GM18511 (cell line): ENCODE data around the gene NEK4.

Source experiments
- ATAC-seq: cut with Tn5 transposase; IDR thresholded peaks from one replicate; pipeline ENCODE4 v1.9.1; 2021; ENCODE audit warnings: mild to moderate bottlenecking, moderate library complexity; ENCODE audit not compliant: unreplicated experiment

Gene NEK4

DNA sequence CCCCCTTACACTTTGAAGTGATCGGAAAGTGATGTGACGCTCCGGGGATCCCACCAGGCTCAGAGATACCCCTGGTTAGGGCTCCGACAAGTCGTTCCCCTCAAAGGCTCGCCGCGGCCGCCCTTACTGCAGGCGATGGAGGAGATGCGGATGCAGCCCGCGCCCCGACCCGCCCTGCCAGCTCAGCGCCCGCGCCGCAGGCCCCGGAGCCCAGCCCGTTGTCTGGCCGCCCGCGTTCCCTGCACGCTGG lies 65.4 kb downstream of the NEK4 start:
- no peak for ATAC-seq

DNA sequence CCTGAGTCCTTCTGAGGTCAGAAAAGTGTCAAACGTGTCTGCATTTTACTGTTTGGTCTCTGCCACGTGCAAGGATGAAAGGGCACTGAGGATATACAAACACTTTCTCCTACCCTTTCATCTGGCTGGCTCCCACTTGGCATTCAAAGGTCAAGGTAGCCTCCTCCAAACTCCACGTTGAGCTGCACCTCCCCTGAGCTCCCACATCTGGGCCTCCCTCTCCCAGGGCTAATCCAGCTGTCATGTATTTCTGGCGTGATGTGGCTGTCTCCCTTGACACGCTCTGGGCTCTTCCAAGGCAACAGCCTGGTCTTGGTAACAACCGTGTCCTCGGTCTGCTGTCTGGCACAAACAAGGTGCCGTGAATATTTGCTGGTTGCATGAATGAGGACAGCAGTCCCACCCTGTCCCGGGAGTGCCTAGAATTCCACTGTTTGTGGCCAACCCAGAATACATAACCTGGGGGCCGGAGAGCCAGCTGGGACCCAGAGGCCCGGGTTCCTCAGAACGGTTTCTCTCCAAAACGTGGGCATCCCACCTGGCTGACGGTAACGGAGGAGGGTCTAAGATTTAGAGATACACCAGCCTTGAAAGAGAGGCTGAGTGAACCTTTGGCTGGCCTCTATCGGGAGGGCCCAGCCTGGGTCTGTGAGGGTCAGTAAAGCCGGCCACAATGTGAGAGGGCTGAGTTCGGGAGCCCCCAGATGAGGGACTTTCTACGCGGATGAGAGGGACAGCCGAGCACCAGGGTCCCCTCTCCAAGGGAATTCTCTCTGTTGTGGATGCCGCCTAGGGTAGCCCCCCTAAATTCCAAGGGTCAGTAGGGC lies 65.9 kb downstream of the NEK4 start:
- peak; percentile 6 for ATAC-seq

DNA sequence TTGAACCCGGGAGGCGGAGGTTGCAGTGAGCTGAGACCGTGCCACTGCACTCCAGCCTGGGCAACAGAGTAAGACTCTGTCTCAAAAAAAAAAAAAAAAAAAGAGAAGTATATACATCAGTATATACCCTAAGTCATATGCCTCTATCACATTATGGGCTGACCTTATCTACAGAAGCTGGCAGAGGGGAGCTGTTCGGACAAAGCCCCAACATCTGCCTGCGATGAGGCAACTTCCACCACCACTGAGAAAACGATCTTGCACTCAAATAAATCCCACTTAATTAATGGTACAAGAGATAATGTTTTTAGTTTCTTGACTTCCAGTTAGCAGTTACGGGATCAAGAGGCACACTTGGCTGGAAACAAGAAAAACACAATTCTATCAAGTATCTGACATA lies 67.4 kb downstream of the NEK4 start:
- no peak for ATAC-seq

DNA sequence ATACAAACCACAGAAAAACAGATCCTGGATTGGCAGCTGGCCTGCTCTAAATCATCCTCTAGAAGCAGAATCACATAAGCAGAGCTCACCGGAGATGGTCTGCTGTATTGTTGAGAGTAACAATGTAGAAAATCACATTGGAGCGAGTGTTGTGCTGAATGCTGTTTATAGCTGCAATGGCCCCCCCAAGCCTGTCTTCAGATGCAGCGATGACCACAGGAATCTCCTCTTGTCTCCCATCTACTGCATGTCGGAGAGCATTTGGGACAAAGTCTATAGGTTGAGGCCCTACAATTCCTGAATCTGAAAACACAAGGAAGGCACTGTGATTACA lies 73.1 kb downstream of the NEK4 start:
- no peak for ATAC-seq

DNA sequence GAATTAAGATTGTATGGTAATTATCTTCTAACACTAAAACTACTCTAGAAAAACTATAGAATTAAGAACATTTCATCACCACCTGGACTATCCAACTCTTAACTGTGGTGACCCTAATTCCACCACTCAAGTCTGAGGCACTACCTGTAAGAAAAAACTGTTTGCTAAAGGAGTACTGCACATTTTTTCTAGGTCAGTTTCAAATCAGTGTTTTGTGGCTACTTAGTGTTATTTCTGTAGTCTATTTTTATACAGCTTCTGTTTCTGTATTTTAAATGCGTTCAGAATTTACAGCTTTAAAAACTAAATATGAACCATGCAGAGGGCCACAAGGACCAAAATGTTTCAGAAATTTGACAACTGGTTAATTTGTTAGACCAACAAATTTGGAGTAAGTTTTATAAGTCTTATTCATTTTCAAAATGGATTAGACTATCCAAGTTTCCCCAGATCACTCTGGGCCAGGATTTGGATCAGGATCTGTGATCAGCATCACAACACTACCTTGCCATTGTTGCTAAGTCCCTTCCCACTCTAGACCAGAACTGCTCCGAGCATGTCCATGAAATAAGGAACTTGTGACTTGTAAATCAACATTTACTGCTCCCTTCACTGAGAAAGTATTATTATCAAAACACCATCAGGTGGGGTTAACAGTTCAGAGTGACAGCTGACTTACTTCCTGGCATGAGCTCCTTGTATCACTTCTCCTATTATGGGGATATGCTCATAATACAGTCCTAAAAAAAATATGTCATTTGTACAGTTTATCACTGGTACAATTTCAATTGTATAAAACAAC lies 73.7 kb downstream of the NEK4 start:
- ATAC-seq, result no peak

DNA sequence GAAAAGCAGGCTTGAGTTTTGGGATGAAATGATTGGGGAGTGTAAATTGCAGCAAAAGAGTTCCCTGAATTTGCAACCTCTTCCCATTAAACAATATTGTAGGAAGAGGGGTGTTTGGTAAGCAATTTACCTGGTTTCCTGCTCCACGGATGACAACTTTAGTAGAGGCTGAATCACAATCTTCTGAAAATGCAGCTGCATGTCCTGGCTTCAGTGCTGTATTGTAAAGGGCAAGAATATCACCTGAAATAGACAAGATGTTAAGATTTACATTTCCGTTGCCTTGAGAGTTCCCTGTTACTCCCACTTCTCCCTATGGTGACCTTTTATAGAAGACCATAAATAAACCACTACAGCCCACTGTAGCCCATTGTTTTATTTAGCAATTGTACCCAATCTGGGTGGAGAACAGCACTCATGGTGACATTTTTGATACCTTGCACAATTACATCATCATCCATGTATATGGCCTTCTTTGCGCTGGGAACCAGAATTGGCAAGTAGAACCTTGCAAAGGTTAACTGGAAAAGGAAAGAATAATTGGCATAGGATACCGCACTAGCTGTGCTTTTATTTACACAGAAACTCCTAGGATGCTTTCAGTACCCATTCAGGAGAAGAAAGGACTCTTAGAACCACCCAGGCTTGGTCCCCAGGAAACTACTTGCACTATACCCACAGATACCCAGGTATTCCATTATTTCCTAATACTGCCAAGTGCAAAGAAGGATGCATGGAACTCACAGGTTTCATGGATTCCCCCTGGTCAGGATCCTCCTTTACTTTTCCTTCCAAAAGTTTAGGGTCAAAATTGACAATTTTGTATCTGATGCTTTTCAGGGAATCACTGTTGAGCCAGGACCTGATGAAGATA lies 74.7 kb downstream of the NEK4 start:
- ATAC-seq, result no peak

DNA sequence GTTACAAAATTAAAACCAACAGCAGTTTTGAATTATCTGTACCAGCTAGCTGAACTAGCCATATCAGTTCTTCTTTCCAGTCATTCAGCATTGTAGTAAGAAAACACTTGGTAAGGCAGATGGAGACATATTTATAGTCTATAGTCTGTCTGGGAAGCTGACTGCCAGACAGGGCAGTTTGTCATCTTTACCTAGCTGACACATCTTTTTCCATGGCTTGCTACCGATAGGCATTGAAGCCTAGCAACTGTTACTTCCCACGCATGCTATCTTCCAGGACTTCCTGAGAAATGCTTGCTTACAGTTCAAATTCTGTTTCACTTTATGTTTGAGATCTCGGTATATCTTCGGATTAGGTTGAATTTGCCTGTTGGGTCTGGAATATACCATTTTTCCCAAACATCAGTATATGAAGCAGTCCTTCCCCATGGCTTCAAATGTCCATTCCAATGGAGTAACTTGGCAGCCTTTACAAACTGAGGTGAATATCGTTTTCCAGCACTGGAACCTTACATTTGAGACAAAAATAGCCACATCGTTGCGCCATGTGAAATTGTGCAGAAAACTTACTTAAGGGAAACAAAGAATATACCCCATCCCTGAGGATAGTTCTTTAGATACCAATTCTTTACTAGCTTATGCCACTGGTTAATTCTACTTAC lies 76.1 kb downstream of the NEK4 start:
- ATAC-seq, result no peak

DNA sequence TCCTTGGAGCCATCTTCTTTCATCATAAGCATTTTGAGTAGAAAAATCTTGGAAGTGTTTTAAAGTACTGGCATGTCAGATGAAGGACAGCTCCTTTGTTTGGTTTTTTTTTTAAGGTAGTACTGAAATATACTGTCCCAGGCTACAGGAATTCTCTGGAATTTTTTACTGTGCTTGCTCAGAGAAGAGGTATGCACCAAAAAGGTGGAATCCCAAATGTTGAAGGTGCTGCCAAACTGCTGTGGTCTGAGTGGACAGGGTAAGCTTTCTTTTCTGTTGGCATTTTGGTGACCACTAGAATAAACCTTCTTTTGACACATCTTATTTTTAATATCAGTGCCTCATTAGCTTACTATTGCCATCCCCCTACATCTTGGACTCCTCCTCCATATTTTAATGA lies 77.7 kb downstream of the NEK4 start:
- no peak for ATAC-seq

DNA sequence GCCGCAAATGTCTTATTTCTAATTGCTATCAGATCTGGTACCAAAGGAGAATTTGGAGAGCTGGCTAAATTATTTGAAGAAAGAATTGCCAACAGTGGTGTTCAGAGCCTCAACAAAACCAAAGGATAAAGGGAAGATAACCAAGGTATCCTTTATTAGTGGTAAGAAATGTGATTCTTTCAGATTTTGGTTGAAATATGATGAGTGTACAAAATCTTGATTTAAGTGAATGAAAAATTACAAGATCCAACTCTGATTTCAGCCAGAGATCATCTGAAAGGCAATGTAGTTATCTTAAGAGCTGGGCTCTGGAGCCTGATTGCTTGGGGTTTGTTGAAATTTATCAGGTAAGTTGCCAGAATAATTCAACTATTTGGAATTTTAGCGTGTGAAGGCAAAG lies 80.2 kb downstream of the NEK4 start:
- no peak for ATAC-seq

DNA sequence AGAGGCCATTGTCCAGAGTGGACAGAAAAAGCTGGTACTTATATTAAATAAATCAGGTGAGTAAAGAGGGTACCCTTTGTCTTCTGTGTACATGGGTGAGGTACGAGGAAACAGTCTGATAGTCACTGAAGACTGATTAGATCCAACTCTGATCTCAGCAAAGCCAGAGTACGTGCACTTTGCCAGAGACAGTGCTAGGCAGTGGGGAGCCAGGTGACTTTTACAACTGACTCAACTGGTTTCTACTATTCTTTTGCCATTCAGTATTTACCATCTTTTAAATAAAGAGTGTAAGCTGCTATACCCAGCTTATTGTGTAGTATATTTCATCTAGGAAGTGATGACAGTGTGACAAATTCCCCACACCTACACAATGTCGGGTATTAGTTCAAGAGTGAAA lies 81.6 kb downstream of the NEK4 start:
- ATAC-seq, result no peak

DNA sequence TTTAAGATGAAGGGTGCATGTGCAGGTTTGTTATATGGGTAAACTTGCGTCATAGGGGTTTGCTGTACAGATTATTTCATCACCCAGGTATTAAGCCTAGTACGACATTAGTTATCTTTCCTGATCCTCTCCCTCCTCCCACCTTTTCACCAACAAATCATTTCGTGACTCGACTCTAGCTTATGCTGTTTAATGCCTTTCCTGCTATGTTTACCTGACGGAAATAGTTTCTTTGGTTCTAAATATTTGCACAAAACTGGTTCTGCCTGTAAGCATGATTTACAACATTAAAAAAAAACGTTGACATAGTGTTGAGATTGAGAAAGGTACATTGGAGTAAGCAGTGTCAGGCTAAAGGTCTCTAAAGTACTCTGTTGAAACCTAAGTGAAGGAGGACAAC lies 82.5 kb downstream of the NEK4 start:
- no peak for ATAC-seq

DNA sequence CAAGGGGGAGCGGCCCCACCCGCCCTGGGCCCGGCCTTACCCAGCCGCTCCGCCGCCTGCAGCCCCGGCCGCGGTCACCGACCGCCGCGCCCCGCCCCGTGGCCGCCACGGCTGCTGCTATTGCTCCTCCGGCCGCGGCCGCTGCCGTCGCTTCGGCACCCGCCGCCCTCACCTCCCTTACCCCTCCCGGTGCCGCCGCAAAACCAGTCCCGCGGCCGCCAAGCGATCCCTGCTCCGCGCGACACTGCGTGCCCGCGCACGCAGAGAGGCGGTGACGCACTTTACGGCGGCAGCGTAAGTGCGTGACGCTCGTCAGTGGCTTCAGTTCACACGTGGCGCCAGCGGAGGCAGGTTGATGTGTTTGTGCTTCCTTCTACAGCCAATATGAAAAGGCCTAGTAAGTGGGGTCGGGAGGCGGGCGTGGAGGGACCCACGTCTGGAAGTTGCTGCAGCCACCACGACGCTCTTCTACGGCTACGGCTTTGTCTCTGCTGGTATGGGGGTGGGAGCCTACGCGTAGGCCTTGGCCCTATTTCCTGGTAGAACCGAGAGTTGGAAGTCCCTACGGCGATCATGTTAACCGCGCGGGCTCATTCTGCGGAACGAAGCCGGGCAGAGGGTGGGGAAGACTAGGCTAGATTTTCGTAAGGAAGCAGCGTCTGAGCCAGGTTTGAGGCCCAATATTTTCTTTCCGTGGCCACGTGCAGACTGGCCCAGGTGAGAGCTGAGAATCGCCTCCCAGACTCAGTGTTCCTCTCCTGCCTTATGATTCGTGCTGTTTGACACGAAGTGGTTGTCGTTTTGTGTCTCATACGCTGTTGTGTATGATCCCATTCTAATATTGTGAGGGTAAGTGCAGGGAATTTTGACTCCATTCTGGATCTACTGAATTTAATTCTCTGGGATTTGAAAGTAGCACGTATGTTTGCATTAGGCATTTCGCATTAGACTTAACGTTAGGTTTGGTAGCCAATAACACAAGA lies 84.7 kb downstream of the NEK4 start, which contains the start of the genes GNL3 and PBRM1:
TSS of gene GNL3 (plus strand) at position 324 of the 983 bp plus-strand sequence. CDS start at position 385, 61 bp downstream.
TSS of gene PBRM1 (minus strand) at position 205 of the 983 bp plus-strand sequence.
- peak; percentile 75 for ATAC-seq

DNA sequence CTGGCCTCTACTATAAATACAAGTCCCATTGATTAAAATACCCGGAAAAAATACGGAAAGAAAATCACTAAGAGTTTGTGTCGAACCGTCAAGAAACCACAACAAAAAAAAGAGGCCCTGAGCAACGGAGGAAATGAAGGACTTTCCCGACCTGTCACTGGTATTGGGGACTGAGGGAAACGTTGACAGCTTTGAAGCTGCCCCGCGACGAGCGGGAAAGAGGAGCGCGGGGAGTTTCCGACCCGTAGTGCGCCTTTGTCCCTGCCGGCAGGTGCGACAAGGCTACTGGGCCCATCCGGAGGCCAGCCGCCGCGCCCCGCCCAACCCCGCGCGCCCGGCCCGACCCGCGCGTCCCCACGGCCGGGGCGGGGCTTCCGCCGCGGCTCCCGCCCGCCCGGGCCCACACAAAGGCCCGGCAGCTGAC lies 85.4 kb downstream of the NEK4 start:
- peak; percentile 83 for ATAC-seq

DNA sequence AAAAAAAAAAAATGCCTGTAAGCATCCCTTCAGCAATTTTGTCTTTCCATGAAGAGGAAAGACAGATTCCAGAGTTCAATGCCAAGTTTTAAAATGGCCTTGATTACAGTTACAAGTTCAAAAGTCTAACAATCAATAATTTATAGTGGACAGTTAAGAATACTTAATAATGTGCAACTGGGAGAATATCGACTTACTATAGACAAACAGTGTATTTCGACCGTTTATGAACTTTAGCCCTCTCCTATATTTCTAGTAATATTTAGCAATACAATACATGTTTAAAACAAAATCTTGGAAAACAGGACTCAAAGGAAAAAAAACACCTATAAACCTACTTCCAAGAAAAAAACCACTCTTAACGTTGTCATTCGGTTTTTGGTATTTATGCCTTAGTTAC lies 86.6 kb downstream of the NEK4 start:
- ATAC-seq, result no peak

DNA sequence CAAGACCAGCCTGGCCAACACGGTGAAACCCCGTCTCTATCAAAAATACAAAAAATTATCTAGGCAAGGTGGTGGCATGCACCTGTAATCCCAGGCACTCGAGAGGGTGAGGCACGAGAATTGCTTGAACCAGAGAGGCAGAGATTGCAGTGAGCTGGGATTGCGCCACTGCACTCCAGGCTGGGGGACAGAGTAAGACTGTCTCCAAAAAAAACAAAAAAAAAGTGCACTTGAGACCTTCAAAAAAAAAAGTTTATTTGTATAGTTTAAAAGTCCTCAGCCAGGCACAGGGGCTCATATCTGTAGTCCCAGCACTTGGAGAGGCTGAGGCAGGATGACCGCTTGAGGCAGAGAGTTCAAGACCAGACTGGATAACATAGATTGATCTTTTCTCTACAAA lies 87.1 kb downstream of the NEK4 start:
- ATAC-seq, result no peak

DNA sequence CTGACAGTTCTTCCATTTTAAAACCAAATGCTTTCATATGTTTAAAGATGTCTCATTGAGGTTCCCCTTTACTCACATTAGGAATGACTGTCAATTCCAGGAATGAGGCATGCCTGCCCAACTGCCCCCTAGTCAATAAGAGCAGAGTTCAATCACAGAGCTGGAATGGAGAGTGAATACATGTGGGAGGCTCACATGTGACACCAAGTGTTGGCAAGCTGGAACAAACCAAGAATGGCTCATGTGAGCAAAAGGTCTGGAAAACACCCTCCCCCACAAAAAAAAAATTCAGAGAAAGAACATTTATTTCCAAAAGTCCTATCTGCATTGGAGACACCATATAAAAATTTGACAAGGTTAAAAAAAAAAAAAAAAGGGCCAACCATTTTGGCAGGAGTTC lies 88.7 kb downstream of the NEK4 start:
- no peak for ATAC-seq

DNA sequence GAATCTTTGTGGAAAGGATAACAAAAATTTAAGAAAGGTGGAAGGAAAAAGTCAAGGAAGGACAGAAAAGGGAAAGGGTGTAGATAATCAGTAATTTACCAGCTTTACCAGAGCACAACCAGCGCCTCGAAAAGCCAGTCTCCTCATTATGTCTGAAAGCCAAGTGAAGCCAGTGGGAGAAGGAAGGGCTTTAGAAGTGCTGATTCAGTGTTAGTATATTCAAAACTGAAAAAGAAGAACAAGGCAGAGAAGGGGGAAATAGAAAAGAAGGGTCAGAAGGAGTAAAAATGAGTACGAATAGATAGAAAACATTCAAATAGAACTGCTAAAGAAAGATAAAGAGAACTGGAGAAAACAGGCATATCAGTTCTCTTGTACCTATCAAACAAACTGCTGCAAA lies 89.1 kb downstream of the NEK4 start:
- no peak for ATAC-seq

DNA sequence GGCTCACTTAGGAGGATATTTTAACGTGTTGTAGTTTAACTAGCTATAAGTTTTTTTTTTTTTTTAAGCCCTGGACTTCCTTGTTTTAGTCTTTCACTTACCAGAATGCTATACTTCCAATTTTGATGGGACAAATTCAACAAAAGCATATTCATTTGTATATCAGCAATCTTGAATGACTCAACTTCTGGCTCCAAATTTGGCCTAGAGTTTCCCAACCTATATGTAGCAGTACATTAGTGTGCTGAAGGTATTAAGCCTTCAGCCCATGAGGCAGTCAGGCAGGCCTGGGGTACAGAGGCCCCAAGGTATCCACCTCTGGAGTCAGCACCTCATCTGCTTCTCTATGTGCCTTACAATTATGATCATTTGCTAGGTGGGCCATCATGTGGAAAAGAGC lies 90.9 kb downstream of the NEK4 start:
- no peak for ATAC-seq

DNA sequence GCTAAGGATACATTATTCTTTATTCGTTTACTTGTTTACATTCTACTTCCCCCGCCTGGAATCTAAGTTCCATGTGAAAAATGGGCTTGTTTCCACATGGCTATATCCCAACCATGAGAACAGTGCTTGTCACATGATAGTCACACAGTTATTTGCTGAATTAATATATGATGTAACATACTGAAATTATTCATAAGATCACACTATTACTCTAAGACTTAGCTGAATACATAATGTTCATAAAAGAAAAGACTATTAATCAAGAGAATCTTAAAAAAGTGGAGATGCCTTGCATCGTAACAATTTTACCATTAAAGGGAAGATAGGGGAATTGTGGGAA lies 91.6 kb downstream of the NEK4 start:
- no peak for ATAC-seq
